Epidermal melanocyte (primary cell): Measurements from ENCODE around the gene C4orf17.
"Not testable (repeated sequence)": the region's sequence is repeated elsewhere in the genome, so short reads cannot be mapped to it uniquely, and the experiment has no call there.

Experiments
- DNase-seq: peaks from one replicate; pipeline ENCODE4 v3.0.0; 2011; ENCODE audit warnings: low spot score; ENCODE audit not compliant: insufficient read length

The C4orf17 gene

DNA sequence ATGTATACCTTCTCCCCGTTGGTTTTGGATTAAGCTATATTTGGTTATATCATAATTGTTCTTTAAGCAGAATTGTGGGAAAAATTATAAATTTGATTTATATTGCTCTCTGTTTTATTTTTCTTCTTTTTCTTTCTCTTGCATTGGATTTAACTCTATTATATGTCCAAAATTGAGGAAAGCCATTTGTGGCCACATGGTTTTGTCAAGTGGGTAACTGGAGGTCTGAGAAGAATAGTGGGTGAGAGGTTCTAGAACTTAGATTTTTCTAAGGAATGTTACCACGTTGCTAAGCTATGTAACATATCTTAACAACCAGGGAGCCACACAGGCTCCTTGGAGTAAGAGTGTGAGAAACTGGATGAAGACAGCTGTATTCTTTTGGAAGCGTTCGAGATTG lies at the start of gene C4orf17:
C4orf17 (plus strand) TSS at position 301 of the 400 bp plus-strand sequence. CDS start 2,061 bp downstream, outside the sequence.
- DNase-seq, result no peak

DNA sequence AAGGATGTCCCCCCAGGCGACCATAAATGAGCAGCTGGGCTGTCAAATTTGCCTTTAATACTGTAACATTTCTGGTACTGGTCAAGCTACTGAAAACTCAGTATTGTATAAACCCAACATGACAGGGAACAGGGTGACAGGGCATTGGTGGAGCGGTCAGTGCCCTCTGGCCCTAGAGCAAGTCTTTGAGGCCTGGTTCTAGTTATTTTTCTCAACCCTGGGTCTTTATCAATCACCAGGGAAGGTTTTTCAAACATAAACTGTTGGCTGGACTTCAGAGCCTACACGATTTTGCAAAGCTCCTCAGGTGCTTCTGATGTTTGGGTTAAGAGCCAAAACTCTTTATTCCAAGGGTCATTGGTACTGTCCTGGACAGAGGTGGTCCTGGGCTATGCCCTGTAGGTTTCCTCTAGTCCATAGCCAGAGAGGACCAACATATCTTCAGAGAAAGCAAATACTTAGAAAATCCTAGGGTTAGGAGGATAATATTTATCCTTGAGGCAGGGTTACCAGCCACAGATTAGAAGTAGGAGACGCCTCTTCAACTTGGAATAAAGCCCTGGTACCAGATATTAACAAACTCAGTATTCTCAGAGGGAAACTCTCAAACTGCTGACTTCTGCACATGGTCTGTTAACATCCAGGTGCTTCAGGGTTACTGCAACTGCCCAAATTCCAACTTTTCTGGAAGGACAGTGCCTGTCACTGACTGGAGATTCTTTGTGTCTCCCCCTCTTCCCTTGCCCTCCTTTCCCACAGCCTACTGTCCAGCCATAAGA lies 49.0 kb upstream of the C4orf17 start:
- no peak for DNase-seq

DNA sequence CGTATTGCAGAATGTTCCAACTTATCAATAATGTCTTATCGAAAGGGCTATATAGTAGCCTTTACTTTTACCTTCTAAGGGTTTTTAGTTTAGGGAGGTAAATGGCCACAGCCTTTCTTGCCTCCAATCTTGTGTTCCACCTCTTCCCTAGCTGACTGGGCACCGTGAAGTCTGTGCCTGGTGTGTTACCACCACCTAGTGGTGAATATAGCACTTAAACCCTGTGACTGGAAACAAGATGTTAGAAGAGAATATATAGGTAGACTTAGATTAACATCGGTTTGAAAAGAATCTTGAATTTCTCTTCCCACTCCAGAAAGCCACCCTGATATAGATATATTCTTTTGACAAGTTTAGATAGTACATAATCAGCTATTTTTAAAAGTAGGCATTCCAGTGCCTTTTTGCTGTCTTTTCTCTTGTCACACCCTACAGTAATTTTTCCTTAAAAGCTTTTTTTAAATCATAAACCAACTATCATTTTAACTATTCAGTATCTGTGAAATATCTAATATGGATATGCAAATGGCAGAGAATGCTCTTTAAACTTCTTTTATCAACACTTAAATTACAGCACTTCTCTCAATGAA lies 47.9 kb upstream of the C4orf17 start:
- peak; percentile 71 for DNase-seq

DNA sequence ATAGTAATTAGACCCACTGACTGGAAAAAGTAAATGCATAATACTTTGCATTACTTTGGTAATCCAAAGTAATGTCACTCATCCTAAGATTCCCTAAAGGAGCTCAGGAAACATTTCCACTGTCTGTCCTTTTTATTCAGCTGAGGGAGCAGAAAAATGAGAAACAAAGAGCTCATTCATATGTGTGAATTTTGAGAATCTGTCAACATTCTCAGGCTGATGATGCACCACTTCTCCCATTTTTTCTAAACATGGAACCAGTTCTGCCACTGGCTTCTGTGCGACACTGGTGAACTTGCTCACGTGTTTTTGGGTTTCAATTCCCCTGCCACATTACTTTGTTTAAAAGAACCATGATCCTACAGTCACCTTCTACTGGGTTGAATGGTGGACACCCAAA lies 47.3 kb upstream of the C4orf17 start:
- no peak for DNase-seq

DNA sequence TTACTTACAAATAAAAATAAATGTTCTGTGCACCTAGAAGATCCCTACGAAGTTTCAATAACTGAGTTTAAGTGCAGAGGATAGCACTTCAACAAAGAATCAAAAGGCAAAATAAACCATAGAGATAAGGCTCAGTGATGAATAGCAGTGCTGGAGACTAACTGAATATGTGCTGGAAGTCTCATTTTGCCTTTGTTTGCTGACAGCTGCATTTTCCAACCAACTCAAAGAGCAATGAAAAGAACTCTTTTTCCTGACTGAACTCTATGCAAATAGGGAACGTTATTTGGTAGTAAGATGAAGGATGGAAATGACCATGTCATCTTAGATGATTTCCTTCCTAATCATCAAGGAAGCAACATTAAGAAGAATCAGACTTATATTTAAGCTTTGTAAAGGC lies 42.9 kb upstream of the C4orf17 start:
- no peak for DNase-seq

DNA sequence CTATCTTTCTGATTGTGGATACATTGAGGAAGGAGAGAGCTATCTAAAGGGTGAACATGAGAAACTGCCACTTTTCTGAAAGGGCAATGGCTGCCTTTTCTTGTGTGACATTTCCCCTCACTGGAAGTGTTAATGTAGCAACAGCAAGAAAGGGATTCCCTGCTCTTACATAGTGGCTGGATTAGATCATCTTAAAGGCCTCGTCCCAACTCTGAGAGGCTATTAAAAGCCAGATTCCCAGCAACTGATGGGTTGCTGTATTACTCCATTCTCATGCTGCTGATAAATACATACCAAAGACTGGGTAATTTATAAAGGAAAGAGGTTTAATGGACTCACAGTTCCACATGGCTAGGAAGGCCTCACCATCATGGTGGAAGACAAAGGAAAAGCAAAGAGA lies 41.9 kb upstream of the C4orf17 start:
- no peak for DNase-seq

DNA sequence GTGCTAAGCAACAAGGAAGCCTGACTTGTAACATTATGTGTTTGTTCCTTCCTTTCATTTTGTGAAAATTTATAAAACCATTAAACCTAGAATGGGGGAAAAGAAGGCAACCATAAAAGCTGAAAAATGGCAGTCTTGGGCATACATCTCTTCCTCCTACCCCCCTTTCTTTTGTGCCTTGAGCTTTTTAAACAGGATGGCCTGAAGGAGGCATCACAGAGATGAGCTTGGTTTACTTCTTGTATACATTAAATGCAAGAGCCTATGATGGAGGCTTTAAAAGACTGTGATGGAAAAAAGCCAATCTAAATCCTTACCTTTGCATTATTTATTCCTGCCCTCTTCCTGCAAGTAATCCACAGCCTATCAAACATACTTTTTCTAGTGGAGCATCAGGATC lies 39.5 kb upstream of the C4orf17 start:
- no peak for DNase-seq

DNA sequence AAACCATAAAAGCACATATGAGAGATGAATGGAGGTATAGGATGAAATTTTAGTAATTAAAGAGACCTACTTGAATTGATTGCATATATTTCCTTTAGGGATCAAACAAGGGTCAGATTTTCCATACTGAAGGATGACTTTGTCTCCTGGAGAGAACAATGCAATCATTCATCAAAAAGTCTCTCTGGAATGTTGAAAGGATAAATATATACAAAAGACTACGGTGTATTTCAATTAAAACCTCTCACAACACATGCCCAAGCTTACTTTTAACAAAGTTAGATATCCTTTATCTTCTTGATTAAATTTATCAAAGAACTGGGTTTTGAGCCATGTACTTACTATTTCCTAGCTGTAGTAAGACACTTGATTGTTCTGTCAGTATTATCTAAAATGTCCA lies 38.9 kb upstream of the C4orf17 start:
- DNase-seq, result no peak

DNA sequence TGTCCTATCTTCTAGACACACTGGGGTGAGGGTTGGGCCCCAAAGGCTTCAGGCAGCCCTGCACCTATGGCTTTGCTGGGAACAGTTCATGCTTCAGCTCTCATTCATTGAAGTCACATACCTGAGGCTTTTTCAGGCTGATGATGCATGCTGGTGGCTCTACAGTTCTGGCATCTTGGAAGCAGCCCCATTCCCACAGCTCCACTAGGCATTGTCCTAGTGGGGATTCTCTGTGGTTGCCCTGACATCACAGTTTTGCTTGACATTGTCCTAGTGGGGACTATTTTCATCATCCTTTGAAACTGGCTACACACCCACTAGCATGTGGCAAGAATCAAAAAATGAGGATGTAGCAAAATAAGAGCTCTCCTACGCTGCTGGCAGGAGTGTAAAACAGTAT lies 37.7 kb upstream of the C4orf17 start:
- no peak for DNase-seq

DNA sequence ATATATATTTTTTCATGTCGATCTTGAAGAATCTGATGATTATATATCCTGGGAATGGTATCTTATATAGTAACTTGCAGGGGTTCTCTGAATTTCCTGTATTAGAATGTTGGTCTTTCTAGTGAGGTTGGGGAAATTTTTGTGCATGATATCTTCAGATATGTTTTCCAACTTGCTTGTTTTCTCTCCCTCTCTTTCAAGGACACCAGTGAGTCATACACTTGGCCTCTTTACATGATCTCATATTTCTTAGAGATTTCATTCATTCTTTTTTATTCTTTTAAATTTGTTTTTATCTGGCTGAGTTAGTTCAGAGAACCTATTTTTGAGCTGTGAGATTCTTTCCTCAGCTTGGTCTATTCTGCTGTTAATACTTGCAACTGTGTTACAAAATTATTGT lies 27.2 kb upstream of the C4orf17 start:
- DNase-seq, result no peak

DNA sequence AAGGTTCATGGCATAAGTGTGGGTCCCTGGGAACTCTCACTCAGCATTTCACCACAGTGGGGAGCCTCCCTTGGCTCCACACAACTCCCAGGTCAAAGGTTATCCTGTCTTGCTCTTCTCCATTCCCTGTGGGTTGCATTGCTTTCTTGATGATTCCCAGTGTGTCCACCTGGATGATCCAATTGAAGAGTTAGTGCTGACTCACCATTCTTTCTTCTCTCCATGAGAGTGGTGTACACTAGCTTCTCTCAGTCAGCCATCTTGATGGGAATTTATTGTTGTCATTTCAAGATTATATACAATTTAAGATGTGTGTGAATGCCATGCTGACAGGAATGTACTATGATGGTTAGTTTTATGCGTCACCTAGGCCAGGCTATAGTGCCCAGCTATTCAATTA lies 25.6 kb upstream of the C4orf17 start:
- no peak for DNase-seq

DNA sequence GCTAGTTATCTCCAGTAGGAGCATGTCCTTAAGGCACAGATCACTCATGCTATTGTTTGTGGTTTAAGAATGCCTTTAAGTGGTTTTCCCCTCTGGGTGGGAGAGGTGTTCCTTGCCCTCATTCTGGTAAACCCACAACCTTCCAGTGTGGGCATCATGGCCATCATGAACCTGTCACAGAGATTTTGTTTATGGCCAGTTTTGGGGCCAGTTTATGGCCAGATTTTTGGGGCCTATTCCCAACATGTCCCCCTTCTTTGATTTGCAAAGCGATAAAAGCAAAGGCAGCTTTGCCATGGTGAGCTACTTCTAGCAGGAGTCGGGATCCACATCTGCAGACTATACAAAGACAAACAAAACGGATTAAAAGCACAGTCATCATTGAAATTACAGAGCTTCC lies 24.2 kb upstream of the C4orf17 start:
- DNase-seq, result not testable (repeated sequence)

DNA sequence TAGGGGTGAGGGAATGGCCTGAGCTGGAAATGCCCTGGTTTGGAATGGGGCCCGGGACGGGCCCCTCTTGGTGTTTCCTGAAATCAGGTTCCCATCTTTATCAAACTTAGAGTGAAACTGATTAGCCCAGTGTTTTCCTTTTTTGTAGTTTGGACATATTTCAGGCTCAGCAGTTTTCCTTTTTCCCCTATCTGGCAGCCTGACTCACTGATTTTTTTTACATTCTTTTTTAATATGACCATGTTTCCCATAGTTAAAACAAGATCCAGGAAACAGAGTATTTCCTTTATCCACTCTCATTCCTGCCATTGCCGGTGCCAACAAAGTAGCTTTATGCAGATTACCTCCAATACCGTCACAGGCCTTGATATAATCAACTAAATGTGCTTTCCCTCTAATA lies 20.5 kb upstream of the C4orf17 start:
- no peak for DNase-seq

DNA sequence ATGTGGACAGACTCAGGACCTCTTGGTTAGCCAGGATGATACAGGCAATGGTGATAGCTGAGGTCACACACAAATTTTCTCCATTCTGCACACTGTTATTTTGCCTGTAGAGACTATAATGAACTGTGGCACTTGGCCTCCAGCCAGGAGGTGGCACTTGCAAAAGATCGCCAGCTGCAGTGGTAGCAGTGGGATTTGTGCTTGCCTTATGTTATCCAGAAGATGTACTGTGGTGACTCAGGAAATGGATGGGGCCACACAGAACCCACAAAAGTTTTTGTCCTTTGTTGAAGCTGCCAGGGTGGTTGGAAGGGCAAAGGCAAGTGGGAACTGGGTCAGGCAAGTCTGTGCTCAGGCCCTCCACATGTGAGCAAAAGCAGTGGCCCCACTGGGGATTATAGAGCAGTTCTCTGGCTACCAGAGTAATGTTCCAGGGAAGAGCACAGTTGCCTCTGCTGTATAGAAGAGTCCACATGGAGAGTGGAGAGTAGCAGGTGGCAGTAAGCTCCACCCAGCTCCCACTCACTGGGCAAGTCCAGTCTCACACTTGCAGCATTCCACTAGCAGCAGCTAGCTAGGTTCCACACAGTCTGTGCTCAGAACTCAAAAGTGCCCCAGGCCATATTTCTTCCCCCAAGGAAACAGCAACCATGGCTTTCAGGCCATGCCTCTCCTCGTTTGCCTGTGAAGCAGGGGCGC lies 5.9 kb upstream of the C4orf17 start:
- DNase-seq, result no peak

DNA sequence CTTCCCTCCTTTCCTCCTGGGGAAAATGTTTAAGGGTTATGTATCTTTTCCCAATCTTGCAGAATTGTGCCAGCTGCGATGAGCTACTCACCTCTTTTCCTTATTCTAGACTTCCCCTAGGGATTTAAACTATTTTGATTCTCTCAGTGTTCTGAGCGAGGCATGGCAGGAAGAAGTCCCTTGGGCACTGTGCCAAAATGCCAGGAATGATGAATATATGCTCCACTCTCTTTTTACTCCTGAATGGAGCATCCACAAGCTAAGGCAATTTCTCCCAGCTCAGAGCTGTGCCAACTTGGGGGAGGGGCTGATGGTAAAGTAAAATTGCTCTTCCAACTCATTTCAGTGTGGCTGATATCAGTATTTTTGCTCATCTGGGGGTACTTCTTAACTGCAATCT lies 4.0 kb upstream of the C4orf17 start:
- DNase-seq, result no peak

DNA sequence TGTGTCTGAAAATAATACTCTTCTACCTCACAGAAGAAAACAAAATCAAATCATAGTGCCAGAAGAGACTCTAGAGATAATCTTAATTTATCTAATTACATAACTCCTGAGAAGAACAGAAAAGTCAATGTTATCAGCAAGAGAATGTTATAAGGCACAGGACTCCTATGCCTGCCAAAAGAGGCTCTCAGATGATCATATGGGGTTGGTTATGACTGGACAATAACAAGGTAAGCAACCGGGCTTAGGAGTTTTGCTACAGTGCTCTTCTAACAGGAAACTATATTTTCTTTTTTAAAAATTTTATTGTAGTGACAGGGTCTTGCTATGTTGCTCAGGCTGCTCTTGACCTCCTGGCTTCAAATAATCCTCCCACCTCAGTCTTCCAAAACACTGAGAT lies 3.5 kb upstream of the C4orf17 start:
- DNase-seq, result no peak

DNA sequence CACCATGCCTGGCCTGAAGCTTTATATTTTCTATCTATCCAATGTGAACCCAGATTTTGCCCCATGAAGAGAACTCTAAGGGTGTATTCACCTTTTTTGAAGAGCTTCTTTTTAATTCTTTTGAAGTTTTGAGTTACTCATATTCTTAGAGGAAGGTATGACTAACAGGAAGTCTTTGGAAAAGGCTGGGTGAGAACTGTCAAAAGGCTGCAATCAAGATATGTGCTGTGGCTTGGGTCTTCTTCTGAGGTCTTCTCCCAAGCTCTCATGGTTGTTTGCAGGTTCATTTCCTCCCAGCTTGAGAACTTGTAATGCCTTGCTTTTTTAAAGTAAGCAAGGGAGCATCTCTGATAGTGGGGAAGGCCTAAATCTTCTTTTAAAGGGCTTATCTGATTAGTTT lies 3.1 kb upstream of the C4orf17 start:
- DNase-seq, result no peak

DNA sequence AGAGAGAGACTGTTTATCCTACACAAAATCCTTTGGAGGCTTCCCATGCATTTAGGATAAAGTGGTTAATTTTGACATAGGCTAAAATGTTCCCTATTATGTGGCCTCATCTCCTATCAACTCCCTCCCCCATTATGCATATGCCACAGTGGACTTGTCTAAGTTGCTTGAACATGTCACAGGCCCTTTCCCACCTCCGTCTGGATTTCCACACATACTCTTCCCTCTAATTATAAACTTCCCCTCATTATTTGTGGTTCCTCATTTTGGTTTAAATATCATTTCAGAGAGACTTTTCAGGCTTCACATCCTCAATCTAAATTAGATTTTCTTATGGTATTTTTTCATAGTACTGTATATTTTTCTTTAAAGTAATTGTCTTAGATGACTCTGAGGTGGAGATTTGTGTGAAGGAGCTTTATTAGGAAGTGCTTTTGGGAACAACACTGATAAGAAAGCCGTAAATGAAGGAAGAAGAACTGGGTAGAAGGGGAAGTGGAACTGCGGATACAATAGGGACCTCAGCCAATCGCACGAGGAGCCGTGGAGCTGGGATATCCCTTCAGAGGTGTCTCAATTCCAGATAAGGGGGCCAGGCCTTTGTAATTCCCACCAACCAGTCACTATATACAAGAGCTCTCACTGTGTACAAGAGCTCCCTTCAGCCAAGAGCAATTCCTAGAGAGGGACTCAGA lies 7.9 kb downstream of the C4orf17 start:
- DNase-seq, result no peak

DNA sequence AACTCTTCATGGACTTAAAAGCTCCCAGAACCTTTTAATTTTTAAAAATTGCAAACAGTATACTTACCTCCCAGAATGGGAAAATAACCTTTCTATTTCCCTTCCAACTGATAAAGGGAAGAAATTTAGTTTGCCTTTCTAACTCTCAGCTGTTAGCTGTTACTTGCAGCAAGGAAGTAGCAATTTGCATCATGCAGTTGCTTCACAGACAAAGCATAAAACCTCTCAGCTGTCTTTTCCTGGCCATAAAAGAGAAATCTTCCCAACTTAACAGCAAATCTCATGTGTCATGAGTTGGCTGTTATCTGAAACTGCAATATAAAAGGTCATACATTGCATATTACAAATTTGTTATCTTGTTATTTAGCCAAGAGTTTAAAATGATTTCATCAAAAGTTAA lies 18.4 kb downstream of the C4orf17 start:
- no peak for DNase-seq

DNA sequence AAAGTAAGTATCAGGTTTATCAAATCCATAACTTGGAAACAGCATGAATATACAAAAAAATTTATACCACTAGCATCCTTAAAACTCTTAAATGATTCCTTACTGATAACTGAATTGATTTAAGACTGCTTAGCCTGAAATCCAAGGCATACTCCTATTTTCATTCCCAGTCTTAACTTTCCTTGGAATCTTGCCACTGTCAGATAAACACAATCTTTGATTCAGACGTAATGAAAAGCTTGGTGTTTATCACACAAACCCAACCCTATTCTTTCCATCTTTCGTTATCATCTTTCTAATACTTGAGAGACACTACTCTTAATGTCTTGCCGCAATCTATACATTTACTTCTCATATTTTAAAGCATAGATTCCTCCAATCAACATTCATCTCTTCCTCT lies 19.1 kb downstream of the C4orf17 start:
- DNase-seq, result no peak

DNA sequence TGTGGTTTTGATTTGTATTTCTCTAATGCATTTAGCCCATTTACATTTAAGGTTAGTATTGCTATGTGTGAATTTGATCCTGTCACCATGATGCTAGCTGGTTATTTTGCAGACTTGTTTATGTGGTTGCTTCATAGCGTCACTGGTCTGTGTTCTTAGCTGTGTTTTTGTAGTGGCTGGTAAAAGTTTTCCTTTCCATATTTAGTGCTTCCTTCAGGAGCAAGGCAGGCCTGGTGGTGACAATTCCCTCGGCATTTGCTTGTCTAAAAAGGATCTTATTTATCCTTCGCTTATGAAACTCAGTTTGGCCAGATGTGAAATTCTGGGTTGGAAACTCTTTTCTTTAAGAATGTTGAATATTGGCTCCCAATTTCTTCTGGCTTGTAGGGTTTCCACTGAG lies 23.9 kb downstream of the C4orf17 start:
- DNase-seq, result not testable (repeated sequence)

DNA sequence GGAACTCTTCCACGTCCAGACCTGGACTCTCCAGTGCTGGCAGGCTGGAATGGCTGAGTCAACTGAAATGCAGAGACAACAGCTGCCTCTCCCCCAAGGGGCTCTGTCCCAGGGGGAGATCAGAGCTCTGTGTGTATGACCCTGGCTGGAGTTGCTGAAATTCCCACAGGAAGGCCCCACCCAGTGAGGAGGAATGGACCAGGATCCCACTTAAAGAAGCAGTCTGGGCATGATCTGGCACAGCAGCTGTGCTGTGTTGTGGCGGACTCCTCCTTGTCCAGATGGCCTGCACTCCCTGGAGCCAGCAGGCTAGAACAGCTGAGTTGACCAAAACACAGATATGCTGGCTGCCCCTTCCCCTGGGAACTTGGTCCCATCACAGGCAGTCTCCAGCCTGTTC lies 25.4 kb downstream of the C4orf17 start:
- no peak for DNase-seq
